GM21528 (cell line): ENCODE data around the gene PTGES.
"Not testable (repeated sequence)": the region's sequence is repeated elsewhere in the genome, so short reads cannot be mapped to it uniquely, and the experiment has no call there.

ENCODE experiments used
- ATAC-seq: cut with Tn5 transposase; IDR thresholded peaks from one replicate; pipeline ENCODE4 v1.9.1; 2021; ENCODE audit warnings: mild to moderate bottlenecking, moderate library complexity; ENCODE audit not compliant: unreplicated experiment, low FRiP score

Gene PTGES

GRCh38 chr9:129749052-129749451, 3.8 kb downstream of the PTGES start:
- ATAC-seq, result not testable (repeated sequence)

- ATAC-seq, result no peak
Measured at GRCh38 chr9:129748249-129748648, 4.6 kb downstream of the PTGES start.

GRCh38 chr9:129746092-129746777, 6.6 kb downstream of the PTGES start:
- ATAC-seq, result no peak

DNA sequence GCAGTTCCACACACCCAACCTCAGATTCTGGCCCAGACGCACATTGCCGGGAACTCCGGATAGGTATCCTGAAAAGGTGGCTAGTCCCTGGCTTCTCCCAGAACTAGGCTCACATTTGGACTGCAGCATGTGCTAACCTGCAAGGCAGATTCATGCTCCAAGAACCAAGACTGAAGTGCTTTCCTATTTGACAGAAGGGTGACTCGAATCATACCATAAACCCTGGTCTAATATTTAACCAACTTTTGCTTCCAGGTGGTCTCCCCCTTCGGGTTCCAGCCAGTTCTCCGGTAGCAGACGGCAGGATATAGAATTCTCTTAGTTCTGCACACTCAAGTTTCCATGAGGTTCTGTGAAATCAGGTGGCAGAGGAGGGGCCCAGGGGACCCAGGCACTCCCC, 7.6 kb downstream of the PTGES start:
- no peak for ATAC-seq

DNA sequence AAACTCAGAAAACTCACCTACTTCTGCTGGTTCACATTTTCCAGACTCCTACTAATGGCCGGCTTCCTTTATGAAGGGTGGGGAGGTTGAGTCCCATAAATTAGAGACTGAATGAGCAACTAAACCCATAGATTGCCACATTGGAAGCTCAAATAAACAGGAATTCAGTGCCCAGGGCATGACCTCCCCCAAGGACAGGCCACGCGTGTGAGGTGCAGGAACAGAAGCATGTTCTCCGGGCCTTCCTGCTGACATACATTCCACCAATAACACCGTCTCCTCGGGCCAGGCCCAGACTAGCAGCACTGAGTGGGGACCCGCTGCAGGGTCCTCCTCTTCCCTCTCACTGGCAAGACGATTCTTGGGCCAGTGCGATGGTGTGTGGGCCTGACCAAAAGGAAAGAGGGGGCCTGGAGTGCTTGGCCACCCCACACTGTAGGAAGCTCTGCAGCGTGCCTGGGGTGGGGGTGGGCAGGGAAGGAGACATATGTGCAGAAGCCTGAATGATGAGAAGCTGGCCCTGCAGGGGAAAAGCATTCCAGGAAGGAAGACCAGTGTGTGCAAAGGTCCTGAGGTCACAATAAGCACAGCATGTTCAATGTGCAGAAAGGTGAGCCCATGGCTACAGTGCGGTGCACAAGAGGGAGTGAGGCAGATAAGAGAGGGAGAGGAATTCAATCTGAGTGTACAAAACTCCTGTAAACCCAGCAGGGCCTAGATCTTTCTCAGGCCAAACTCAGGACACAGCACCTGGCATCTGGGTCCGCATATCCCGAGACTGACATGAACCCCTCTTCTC, 12.0 kb downstream of the PTGES start:
- no peak for ATAC-seq

- ATAC-seq, result no peak
Measured at GRCh38 chr9:129740174-129740573, 12.7 kb downstream of the PTGES start.

DNA sequence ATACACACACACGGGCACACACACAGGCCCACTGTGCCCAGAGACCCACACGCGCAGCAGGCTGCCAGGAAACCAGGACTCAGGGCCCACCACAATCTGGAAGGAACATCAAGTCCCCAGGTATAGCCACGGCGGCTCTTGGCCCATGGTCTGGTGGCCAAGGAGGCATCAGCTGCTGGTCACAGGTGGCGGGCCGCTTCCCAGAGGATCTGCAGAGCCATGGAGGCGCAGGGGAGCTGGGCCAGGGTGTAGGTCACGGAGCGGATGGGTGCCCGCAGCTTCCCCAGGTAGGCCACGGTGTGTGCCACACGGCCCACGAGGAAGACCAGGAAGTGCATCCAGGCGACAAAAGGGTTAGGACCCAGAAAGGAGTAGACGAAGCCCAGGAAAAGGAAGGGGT, 13.4 kb downstream of the PTGES start:
- no peak for ATAC-seq

DNA sequence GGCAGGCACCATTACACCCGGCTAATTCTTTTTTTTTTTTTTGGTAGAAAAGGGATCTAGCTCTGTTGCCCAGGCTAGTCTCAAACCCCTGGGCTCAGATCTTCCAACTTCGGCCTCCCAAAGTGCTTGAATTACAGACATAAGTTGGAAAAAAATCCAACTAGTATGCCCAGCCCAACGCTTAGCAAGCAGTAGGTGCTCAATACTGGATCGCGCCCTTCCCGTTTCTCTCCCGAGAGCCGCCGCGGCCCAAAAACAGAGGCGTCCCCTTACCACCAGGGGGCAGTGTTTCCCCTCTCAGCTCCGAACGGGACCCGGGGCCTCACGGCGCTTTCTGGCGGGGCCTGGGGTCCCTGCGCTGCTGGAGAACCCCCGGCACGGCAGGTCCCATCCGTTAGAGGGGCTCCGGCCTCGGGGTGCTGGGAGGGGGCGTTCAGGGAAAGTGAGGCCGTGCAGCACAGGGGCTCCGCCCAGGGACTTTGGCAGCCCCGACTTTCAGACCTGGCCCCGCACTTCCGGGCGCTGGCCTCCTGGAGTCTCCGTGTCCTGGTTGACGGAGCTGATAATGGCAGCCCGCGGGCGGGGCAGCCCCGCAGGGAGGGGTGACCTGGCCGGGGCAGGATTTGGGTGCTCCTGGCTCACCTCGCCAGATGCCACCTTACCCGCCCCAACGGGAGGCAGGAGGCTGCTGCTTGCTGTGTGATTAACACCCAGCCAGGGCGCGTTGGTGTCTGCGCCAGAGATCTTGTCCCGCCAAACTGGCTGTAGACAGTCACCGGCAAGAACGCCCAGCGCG, 15.2 kb downstream of the PTGES start:
- ATAC-seq, result peak; percentile 58

GRCh38 chr9:129736334-129736733, 16.5 kb downstream of the PTGES start:
- no peak for ATAC-seq

- no peak for ATAC-seq
Measured at GRCh38 chr9:129735546-129735945, 17.3 kb downstream of the PTGES start.

GRCh38 chr9:129733632-129733953, 19.2 kb downstream of the PTGES start:
- ATAC-seq, result no peak

- no peak for ATAC-seq
Measured at GRCh38 chr9:129732946-129733631, 19.8 kb downstream of the PTGES start.

DNA sequence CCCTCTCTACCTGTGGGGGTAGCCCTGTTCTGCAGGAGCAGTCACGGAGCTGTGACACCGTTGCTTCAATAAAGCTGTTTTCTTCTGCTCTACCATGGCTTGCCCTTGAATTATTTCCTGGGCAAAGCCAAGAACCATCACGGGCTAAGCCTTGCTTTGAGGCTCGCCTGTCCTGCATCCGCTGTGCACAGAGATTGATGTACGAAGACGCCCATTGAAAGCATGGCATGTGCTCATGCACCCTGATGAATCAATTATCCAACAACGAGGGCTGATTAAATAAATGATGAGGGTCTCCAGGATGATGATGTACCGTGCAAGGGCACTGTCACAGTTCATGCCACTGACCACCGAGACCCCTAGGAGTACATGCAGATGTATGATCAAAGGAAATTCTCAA, 20.7 kb downstream of the PTGES start:
- no peak for ATAC-seq

GRCh38 chr9:129731477-129732085, 21.3 kb downstream of the PTGES start:
- ATAC-seq, result no peak

DNA sequence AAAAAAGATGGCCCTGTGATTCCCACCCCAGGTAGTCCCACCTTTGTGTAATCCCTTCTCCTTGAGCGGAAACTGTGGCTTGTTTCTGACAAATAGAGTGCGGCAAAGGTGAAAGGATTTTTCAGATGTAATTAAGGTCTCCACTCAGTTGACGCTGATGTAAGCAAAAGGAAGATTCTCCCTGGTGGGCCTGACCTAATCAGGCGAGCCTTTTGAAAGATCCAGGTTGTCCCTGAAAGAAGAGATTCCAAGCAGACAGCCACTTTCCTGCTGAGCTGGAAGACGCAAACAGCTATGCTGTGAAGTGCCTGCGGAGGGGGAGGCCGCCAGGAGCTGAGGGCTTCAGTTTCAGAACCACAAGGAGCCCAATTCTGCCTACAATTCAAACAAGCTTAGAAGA, 24.1 kb downstream of the PTGES start:
- ATAC-seq, result no peak

DNA sequence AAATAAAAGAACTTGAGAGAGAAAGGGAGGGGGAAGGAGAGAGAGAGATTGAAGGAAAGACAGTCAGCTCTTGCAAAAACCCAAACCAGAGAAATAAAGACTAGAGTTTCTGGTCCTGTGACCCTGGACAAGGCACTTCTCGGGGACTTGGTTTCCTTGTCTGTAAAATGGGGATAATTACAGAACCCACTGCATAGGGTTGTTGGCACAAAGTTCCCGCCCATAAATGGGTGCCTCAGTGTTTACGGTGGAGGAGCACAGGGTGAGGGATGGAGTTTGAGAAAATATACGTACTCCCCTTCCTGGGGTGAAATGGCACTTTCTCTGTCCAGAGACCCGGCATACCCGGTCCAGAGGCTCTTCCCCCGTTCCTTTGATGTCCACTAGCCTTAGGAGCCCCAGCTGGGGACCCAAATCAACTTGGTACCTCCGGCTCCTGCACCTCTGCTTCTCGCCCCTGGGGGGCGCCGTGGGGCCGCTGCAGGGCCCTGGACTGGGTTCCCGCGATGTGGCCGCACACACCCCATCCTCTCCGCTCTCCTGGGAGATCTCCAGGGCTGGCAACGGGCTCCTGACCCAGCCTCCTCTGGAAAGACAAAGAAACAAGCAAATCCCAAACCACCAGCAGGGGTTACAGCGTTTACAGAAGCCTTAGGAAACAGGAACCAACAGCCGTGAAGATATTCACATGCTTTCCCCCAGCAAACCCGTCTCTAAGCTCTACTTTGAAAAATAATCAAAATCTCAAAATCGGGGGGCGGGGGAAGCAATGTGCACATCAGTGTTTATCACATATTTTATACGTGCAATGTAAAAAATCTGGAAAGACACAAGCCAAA, 26.3 kb downstream of the PTGES start:
- no peak for ATAC-seq

GRCh38 chr9:129725795-129726251, 27.0 kb downstream of the PTGES start:
- no peak for ATAC-seq

DNA sequence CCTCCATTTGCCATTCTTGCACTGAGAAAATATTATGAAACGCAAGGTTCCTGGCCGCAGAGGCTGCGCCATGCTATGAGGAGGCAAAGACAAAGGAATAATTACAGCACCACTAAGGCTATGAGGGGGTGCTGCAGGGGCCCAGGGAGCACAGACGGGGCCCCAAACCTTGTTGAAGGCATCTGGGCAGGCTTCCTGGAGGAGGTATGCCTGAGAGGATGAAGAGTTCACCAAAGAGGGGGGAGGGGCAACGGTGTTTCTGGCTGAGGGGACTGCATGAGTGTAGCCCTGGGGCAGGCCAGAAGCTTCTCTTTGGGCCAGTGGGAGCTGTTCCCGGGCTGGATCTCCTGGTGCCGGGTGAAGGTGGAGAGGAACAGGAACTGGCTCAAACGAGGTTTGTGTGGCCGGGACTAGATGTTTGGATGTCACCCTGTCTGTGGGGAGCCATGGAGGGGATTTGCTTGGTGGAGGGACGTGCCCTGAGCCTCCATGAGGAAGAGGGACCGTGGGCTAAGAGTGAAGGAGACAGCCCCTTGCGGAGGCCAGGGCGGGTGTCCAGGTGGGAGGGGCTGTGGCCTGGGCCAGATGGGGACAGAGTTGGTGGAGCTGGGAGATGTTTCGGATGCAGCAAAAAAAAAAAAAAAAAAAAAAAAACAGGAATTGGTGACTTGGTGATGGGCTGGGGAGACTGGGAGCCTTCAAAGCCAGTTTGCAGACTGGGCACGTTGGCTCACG, 28.2 kb downstream of the PTGES start:
- ATAC-seq, result no peak

GRCh38 chr9:129722913-129723312, 29.9 kb downstream of the PTGES start:
- ATAC-seq, result no peak
